ENCODE data around the gene HOXC10.

The HOXC10 gene

DNA sequence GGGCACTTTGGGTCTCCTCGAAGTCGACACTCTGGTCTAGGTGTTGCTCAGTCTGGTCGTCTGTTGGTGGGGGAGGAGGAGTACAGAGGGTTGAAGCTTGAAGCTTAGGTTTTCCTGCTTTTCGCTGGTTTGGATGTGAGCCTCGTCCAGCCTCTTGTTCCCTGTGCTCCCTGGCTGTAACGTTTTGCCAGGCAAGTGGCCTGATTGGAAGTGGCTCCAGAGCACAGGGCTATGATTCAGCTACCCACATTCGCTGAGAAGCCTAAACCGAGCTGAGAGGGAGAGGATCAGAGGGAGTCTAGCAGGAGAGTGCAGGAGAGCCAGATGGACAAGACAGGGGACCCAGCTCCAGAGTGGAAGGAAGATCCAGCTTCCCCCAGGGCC, 6.1 kb downstream of the HOXC10 start:
- DNase-seq (ENCODE audit: low read depth in 3 of 3), result no peak

DNA sequence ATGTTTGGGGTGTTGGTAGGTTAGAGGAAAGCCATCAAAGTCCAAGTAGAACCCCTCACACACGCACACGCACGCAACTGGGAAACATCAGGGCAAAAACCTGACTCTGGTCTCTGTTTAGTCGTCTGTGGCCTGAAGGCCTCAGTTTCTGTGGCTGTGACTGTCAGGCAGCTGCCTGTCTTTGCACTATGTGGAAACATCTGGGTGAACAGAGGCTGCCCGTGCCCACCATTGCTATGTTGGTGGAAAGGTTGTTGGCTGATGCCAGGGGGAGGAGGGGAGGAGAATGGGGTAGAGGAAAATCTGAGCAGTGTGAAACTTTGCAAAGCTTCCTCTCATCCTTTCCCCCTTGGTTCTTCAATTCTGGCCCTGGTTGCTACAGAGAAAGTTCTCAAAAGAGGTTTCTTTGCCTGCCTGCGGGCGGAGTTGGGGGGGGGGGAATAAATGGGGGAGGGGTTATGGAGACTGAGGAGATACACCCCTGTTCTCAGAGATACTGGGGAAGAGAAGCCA, 7.5 kb downstream of the HOXC10 start:
- no peak for DNase-seq (ENCODE audit: low read depth in 3 of 3)

DNA sequence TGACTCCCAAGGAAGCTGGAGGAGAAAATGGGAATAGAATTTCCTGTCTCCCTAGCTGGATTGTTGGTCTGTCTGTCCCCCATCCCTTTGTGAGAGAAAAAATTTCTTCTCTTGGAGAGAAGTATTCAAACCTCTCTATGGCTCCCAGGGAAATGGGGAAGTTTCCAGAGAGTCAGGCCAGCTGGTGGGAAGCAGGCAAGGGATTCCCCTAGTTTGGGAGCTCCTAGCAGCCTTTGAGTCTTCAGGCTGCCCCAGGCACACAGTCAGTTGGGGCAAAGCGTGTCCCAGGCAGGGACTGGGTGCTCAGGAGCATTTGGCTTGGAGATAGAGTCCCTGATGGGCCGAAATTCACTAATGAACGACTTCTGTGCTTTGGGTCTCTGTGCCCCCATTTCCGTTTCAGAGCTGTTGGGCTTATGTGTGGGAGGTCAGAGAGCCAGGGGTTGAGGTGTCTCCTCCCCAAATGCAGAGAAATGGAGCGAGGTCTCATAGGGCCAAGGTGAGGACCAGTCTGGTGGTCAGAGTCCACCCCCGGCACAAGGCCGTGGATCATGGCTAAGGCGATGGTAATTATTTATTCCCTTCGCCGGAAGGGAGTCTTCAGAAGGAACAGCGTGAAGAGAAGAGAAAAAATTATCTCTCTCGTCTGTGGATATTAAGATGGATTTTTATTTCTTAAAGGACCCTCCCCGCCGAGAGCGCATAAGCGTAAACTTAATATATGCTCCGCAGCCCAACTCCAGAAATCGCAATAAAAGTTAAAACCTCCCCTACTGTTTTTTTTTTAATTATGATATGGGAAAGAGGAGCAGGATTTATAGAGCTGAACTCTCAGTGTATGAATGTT, 8.4 kb downstream of the HOXC10 start:
- no peak for DNase-seq (ENCODE audit: low read depth in 3 of 3)

DNA sequence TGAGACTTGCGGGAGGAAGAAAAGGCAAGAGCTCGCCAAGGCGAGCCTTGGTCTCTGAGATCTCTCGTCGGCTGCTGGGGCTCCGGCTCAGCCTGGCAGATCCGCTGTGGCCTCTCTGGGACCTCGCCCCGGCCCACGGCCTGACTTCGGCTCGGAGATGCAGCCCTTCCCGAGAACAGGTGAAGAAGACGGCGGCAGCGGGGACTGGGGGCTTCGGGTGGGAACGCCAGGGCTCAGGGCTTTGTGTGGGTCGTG, 9.0 kb downstream of the HOXC10 start:
- DNase-seq (ENCODE audit: low read depth in 3 of 3), result no peak

DNA sequence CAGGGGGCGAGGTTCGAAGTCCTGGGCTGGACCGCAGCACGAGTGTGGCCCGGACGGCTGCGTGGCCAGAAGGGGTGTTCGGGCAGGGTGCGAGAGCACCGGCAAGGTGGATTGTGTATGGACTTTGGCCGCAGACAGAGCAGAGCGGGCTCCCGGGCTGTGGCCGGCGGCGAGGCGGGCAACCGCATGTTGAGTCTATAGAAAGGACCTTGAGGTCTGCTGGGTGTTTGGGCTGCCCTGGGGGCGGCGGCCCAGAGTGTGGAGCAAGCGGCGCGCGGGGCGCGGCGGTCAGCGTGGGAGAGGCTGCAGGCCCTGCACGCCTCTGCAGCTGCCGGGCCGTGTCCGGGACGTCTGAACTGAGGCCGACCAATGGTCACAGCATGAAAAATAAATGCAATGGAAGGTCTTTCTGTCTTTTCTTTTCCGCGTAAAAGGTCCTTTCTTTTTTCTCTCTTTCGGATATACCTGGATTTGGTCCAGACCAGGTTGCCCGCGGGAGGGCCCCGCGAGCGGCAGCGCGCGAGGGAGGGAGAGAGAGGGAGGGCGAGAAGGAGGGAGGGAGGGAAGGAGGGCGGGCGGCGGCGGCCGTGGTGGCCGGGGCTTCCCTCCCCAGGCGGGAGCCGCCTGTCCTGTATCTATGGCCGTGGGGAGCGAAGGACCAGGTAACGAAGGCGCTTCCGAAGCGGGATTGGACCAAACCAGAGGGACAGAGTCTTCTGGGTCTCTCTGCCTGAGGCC, 9.5 kb downstream of the HOXC10 start:
- DNase-seq (ENCODE audit: low read depth in 3 of 3), result no peak

DNA sequence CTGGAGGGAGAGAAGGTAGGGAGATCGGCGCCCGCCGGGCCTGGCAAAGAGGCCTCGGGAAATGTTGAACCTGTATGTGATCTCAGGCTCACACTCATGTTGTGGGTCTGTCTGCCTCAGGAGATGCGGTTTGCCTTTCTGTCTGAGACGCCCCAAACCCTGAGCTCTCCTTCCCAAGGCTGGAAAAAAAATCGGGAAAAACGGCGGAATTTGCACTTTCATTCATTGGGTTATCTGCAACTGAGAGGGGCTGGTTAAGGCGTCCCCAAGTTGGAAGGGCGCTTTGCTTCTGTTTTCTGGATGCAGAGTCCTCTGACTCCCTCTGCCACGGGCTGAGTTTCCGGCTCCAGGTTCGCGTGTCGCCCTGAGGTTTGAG, 10.0 kb downstream of the HOXC10 start:
- DNase-seq (ENCODE audit: low read depth in 3 of 3), result no peak

DNA sequence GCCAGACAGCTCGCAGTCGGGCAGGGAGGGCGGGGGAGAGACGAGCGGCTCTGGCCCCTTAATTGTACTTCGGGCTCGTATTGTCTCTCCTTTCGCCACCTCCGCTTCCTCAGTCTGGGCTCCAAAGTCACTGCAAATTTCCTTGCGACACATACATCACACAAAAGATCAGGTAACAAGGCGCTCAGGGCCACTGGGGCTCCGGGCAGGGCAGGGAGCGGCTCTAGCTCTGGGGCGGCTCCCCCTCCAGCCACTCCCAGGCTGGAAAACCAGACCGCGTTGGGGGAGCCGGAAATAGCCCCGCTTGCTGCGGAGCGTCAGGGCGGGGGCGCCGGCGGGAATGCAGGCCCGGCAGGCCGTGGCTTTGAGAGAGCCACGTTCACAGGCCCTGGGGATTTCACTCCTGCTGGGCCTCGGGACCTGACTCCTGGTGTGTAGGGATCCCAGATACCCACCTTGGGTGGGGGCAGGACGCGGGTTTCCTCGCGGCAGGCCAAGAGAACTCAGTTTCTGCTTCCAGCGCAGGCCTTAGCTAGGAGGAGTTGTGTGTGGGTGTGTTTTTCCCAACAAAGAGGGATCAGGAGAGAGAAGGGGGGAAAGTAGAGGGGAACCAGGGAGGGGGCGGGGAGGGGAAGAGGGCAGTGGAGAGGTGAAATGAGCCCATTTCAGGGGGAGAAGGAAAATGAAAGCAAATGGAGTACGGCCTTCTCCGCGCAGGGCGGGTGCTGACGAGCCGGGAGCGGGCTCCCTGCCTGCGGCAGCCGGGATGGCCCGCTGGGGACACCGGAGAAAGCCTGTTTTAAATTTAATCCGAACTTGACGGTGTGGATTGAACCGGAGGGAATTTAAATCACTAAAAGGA, 10.7 kb downstream of the HOXC10 start:
- no peak for DNase-seq (ENCODE audit: low read depth in 3 of 3)

DNA sequence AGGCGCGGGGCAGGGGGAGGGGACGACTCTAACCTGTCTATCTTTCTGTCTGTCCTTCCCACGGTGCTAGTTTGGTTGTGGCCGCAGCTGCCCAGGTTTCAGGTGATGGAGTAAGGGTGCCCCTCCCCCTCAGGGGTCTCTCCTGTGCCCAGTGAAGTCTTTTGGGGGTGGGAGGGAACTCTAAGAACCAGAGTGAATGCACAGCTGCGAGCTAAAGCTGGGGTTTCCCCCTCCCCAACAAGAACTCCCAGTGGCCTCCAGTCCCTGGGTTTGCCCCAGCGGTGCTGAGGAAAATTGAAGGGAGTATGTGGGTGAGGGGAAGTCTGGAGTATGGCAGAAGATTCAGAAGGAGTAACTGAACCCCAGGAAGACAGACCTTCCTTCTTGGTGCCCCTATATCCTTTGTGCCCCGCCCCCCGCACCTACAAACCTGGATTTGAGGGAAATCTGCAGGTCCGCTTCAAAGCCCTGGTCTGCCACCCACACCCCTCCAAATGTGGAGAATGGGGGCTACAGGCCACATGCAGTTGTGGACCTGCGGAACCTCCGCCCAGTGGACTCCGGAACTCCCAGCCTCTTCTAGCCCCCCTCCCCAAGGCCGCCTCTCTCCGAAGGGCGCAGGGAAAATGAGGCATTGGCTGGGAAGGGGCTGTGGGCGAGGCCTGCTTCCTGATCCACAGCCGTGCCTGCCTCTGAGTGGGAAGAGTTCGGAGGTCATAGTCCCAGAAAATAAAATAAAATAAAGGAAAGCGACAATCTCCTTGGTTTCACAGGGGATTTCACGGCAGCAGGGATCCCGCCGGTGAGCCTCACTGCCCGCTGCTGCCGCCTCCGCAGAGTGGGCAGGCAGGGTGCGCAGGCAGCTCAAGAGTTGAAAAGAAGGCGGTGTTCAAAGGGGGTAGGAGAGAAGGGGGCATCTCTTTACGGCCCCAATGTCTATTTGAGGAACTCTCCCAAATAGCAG, 11.6 kb downstream of the HOXC10 start:
- DNase-seq (ENCODE audit: low read depth in 3 of 3), result no peak

DNA sequence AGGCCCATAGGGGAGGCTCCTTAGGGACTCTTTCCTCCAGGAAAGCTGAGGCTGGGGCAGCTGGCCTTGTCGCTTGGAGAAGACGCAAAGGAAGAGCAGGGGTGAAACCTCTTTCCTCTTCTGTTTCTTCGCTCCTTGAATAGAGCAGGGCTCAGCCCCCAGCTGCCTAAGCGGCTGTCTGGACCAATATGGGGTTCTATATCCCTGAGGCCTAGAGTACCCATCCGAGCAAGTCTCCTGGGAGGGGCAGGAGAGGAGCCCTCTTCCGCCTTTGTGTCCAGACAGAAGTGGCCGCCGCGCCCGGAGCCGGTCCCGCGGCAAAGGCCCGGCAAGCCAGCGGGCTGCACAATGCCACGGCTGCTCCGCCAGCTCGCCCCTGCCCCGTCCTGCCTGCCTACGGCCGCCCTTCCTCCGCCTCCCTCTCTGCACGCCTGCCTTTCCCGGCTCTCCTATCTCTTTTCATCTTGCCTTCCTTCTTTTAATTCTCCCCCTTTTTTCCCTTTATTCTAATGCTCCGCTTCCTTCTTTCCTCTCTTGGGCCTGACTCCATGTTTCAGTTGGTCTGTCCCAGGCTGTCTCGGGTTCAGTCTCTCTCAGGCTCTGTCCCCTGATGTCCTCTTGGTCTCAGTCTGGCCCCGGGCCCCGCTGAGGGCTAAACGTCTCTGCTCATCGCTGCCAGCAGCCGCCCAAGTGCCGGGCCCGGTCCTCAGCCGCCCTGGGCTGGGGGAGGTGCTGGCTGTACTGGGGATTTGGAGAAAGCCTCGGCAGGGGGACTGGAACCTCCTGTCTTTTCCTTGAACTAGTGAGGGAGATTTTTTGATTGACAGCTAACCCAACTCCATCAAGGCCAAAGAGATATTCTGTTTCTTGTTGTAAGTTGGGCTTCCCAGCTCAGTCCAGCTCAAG, 12.5 kb downstream of the HOXC10 start:
- DNase-seq (ENCODE audit: low read depth in 3 of 3), result no peak

DNA sequence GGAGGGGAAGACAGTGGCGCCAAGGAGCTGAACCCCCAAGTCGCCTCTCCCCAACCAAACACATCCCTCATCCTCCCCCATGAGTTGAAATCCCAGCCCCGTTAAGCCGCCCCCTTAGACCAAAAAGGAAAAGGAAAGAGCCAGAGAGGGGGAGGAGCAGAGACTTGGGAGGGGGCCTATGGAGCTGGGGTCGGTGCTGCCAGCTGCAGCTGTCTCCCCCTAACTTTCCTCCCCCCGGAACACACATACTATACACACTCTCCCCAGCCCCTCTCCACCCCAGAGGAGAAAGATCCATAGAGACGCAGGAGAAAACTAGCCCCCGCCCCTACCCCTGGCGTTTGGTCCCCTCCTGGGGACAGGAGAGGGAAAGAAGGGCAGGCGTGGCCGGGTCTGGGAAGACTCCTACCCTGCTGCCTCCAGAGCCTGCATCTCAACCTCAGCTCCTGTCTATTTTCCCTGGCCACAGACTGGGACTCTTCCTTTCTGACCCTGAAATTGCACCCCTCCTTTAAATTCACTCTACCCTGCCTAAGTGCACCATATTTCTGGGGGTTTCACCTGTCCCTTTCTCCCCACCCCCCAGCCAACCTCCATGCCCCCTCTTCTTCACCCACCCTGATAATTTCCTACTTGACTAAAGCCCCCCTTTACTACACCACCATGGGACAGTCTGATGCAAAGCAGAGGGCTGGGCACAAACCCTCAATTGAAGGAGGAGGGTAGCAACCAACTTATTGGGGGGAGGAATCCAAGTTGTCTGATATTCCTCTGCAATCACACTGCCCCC, 13.4 kb downstream of the HOXC10 start:
- DNase-seq (ENCODE audit: low read depth in 3 of 3), result no peak

DNA sequence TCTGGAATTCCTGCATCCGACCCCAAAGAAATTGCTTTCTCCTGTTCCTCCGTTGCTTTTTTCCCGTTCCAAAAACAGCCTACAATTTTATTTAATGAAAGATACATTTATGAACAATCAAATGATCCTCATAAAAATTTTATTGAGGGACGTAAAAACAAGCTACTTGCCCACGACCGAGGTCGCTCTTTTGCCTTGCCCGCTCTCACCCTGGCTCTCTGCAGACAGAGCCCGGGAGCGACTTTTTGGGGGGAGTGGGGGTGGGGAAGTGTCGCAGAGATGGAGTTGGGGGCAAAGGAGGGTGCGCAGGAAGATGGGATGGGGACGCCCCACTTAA, 13.9 kb downstream of the HOXC10 start:
- no peak for DNase-seq (ENCODE audit: low read depth in 3 of 3)

DNA sequence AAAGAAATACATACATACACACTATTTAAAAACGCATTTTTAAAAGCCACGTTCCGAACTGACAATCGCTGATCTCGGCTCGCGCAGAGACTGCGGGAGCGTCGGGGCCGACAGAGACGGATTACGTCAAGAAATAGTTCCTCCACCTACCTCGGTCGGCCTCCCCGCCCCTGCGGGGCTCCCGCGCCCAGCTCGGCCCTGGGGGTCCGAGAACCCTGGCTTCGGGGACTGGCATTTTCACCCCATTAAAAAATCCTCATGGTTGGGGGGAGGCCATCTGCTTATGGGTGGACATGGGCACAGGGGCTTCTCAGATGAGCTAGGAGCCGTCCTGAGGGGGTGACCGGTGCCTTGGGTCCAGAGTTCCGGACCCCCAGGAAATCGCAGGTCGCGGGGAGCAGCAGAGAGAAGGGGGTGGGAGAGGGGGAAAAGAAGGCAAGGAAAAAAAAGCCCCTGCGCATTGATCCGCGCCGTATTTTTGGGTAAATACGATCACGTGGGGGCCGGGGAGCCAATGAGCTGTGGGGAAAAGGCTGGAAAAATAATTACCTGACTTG, 14.7 kb downstream of the HOXC10 start:
- DNase-seq (ENCODE audit: low read depth in 3 of 3), result no peak

DNA sequence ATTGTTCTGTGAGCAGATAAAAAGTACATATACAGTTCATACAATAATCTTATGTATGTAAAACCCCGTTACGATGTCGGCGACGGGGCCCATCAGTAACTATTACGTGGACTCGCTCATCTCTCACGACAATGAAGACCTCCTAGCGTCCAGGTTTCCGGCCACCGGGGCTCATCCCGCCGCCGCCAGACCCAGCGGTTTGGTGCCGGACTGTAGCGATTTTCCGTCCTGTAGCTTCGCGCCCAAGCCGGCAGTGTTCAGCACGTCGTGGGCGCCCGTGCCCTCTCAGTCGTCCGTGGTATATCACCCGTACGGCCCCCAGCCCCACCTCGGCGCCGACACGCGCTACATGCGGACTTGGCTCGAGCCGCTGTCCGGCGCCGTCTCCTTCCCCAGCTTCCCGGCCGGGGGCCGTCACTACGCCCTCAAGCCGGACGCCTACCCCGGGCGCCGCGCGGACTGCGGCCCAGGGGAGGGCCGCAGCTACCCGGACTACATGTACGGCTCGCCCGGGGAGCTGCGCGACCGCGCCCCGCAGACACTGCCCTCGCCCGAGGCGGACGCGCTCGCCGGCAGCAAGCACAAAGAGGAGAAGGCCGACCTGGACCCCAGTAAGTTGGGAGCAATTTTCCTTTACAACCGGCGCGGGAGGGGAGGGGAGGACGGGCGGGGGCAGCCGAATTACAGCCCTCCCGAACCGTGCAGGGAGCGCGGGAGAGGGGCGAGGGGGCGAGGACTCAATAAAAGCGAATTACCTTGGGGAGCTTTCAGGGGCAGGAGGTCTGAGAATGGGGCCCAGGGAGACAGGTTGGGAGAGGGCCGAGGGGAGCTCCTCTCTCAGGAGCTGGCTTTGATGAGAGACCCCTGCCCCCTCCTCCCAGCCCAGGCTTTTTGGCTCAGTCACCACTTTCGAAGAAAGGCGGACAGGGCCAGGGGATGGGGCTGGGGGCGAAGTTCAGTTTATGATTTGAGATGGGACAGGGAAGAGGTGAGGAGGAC, 15.5 kb downstream of the HOXC10 start, which contains the start of gene HOXC9:
HOXC9 (plus strand) TSS at position 46 of the 999 bp plus-strand sequence; CDS start at position 74, 28 bp downstream.
- DNase-seq (ENCODE audit: low read depth in 3 of 3), result no peak

DNA sequence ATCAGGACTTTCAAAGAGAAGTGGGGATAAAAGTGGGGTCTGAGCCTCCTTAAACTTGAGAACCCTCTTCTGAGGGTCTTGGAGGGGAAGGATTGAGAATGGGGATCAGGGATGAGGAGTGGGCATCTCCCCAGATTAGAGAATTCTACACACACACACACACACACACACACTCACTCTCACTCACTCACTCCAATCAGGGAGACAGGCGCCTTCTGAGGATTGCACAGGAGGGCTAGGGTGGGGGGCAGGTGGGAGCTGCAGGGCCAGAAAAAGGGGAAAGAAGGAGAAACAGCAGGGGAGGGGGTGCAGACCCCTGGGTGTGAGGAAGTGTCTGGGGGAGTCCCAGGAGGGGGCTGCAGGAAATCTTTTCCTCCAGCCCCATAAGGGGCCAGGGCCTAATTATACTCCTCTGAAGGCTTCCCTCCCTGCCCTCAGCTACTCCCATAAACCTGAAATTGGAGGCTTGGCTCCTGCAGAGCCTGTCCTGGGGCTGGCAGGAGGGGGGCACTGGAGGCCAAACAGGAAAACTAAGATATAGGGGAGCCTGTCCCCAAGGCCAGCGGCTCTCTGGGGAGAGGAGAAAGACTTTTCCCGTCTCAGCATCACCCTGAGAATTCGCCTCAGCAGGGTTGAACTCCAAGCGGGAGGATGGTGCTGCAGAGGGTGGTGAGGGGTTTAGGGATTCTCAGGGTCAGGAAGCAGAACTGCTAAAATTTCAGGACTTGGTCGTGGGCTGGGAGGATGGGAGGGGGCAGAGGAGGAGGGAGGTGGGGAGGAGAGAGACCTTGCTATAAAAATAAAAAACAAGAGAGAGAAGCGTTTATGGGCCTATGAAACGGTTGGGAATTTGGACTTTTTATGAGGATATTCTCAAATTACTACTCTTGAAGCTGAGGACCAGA, 16.6 kb downstream of the HOXC10 start:
- DNase-seq (ENCODE audit: low read depth in 3 of 3), result no peak

DNA sequence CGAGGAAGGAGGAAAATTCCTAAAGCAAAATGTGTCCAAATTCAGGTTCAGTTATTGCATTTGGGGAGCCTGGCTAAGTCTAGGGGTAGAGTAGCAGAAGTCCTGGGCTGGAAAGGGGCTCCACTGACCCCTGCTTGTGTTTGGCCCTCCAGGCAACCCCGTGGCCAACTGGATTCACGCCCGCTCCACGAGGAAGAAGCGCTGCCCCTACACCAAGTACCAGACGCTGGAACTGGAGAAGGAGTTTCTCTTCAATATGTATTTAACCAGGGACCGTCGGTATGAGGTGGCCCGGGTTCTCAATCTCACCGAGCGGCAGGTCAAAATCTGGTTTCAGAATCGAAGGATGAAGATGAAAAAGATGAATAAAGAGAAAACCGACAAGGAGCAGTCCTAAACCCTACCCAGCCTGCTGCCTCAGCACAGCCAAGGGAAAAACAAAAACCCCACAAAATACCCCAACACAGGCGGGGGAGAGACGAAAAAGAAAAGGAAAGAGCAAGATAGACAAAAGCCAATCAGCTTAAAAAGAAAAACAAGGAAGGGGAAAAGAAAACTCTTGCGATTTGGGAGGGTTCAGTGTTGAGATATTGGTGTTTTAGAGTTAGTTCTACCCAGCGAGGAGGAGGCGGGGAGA, 17.4 kb downstream of the HOXC10 start:
- DNase-seq (ENCODE audit: low read depth in 3 of 3), result no peak

DNA sequence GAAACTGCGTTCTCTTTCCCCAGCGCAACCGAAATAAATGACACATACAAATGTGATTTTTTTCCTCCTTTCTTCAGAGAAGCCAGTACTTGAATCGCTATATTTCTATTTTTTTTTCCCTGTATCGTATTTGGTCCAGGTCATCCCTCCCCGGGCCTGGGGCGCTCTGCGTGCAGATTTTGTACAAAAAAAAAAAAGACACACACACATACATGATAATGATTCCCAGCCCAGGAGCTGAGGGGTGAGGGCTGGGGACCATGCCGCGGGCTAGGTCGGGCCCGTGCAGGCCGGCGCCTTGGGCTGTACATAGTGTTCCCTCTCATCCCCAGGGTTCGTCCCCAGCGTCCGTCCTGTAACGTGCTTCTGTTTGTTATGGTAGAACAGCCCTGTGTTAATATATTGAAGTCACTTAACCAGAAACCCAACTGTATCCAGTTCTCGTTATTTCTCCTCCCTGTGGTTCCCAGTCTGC, 18.0 kb downstream of the HOXC10 start:
- DNase-seq (ENCODE audit: low read depth in 3 of 3), result no peak

Measured in stimulated activated CD4-positive, alpha-beta T cell treated with anti-CD3 and anti-CD28 coated beads, TNF-alpha, amount 100 ng/mL, for 4 hours (primary cell).